ENCODE data around the gene JPT2.

Gene JPT2

GRCh38 chr16:1687427-1688316 lies 9.6 kb downstream of the JPT2 start:
- no peak for DNase-seq (ENCODE audit: low spot score)
- TF ChIP-seq, protein P1, sequence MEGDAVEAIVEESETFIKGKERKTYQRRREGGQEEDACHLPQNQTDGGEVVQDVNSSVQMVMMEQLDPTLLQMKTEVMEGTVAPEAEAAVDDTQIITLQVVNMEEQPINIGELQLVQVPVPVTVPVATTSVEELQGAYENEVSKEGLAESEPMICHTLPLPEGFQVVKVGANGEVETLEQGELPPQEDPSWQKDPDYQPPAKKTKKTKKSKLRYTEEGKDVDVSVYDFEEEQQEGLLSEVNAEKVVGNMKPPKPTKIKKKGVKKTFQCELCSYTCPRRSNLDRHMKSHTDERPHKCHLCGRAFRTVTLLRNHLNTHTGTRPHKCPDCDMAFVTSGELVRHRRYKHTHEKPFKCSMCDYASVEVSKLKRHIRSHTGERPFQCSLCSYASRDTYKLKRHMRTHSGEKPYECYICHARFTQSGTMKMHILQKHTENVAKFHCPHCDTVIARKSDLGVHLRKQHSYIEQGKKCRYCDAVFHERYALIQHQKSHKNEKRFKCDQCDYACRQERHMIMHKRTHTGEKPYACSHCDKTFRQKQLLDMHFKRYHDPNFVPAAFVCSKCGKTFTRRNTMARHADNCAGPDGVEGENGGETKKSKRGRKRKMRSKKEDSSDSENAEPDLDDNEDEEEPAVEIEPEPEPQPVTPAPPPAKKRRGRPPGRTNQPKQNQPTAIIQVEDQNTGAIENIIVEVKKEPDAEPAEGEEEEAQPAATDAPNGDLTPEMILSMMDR (IDR thresholded peaks at IDR 0.05; ENCODE audit: extremely low read depth, missing control alignments): no peak

GRCh38 chr16:1688807-1689560 lies 10.9 kb downstream of the JPT2 start:
- DNase-seq (ENCODE audit: low spot score): no peak
- TF ChIP-seq, protein P1 (IDR thresholded peaks at IDR 0.05; ENCODE audit: extremely low read depth, missing control alignments): no peak

DNA sequence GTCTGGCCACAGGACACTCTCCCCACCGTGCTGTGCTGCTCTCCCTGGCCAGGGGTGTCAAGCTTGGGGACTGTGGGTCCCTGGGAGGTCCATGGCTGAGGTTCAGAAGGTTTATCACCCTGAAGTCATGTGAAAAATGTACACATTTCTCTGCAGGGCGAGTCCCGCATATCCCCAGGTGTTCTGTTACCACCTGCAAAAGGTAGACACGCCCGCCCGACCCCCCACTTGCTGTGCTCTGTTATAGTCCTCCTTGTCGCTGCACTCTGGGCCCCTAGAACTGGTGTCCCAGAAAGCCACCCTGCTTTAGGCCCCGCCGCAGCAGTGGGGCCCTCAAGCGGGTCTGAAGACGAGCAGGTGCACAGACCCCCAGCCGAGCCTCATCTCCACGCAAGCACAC lies 11.8 kb downstream of the JPT2 start:
- DNase-seq (ENCODE audit: low spot score): no peak
- TF ChIP-seq, protein P1 (IDR thresholded peaks at IDR 0.05; ENCODE audit: extremely low read depth, missing control alignments): no peak

GRCh38 chr16:1690810-1691209 lies 12.7 kb downstream of the JPT2 start:
- DNase-seq (ENCODE audit: low spot score): no peak
- TF ChIP-seq, protein P1 (IDR thresholded peaks at IDR 0.05; ENCODE audit: extremely low read depth, missing control alignments): no peak

DNA sequence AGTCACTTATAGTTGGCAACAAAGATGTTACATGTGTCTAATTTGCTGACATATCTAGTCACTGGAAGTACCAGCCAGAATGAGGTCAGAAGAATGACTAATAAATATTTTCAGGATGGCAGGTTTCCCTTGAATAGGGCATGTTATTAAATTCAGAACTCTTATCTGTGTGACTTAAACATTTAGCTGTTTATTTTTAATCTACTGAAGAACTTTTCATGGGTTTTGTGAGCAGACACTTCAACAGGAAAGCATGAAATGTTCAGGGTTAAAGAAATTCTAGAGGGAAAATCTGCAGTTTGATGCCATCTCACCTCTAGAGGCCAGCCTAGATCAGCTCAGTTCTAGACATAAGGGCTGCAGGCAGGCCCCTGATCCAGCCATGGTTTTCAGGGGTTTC lies 13.2 kb downstream of the JPT2 start:
- no peak for DNase-seq (ENCODE audit: low spot score)
- TF ChIP-seq, protein P1 (IDR thresholded peaks at IDR 0.05; ENCODE audit: extremely low read depth, missing control alignments): no peak

DNA sequence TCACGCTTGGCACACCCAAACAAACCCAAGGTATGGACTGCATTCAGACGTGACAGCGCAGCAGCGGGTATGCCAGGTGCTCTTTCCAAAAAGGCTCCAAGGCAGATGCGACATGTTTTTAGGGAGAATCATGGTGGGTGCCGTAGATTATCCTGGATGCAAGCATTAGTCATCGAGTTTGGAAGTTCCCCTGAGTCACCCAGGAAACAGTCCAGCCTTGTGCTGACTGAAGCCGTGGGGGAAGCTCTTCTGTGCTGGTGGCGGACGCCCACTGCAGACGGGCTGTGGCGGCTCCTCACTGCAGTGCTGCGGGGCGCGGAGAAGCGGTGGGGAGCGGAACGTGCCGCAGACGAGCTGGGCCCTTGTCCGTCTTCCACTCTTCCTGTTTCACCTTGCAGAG lies 13.9 kb downstream of the JPT2 start:
- DNase-seq (ENCODE audit: low spot score): no peak

More for the DNA sequence above, 13.9 kb downstream of the JPT2 start:
- TF ChIP-seq, protein P1 (IDR thresholded peaks at IDR 0.05; ENCODE audit: extremely low read depth, missing control alignments): no peak

Measured in GM20000 (cell line).